ENCODE data around the gene OPCML.

The OPCML gene

GRCh38 chr11:133541021-133541719, 8.9 kb upstream of the OPCML start:
- no peak for DNase-seq (ENCODE audit: low spot score)

GRCh38 chr11:133536198-133536597, 3.9 kb upstream of the OPCML start:
- DNase-seq (ENCODE audit: low spot score): no peak

GRCh38 chr11:133533205-133533604, 904 bp upstream of the OPCML start:
- DNase-seq (ENCODE audit: low spot score): no peak

GRCh38 chr11:133531458-133531857, 843 bp downstream of the OPCML start:
- DNase-seq (ENCODE audit: low spot score): no peak

- no peak for DNase-seq (ENCODE audit: low spot score)
Observed at GRCh38 chr11:133530501-133530835, 1.8 kb downstream of the OPCML start.

GRCh38 chr11:133529807-133530500, 2.3 kb downstream of the OPCML start:
- no peak for DNase-seq (ENCODE audit: low spot score)

GRCh38 chr11:133526790-133527189, 5.5 kb downstream of the OPCML start:
- DNase-seq (ENCODE audit: low spot score): no peak

GRCh38 chr11:133525976-133526375, 6.3 kb downstream of the OPCML start:
- no peak for DNase-seq (ENCODE audit: low spot score)

- DNase-seq (ENCODE audit: low spot score): no peak
Observed at GRCh38 chr11:133524488-133524887, 7.8 kb downstream of the OPCML start.

- DNase-seq (ENCODE audit: low spot score): no peak
Observed at GRCh38 chr11:133522344-133522743, 10.0 kb downstream of the OPCML start.

- no peak for DNase-seq (ENCODE audit: low spot score)
Observed at GRCh38 chr11:133521502-133521901, 10.8 kb downstream of the OPCML start.

GRCh38 chr11:133520707-133521106, 11.6 kb downstream of the OPCML start:
- no peak for DNase-seq (ENCODE audit: low spot score)

GRCh38 chr11:133519560-133519959, 12.7 kb downstream of the OPCML start:
- DNase-seq (ENCODE audit: low spot score): no peak

- DNase-seq (ENCODE audit: low spot score): no peak
Observed at GRCh38 chr11:133518702-133519264, 13.5 kb downstream of the OPCML start.

GRCh38 chr11:133516845-133517244, 15.5 kb downstream of the OPCML start:
- DNase-seq (ENCODE audit: low spot score): no peak

GRCh38 chr11:133515107-133515506, 17.2 kb downstream of the OPCML start:
- DNase-seq (ENCODE audit: low spot score): no peak

GRCh38 chr11:133509924-133510697, 22.2 kb downstream of the OPCML start:
- no peak for DNase-seq (ENCODE audit: low spot score)

GRCh38 chr11:133508468-133508867, 23.8 kb downstream of the OPCML start:
- no peak for DNase-seq (ENCODE audit: low spot score)

- DNase-seq (ENCODE audit: low spot score): no peak
Observed at GRCh38 chr11:133507185-133507584, 25.1 kb downstream of the OPCML start.

GRCh38 chr11:133506551-133507094, 25.7 kb downstream of the OPCML start:
- no peak for DNase-seq (ENCODE audit: low spot score)

GRCh38 chr11:133506023-133506422, 26.3 kb downstream of the OPCML start:
- no peak for DNase-seq (ENCODE audit: low spot score)

- no peak for DNase-seq (ENCODE audit: low spot score)
Observed at GRCh38 chr11:133504906-133505305, 27.4 kb downstream of the OPCML start.

All from AG08396 (cell line).